GM12875 (cell line): ENCODE data around the gene CCDC88C.

ENCODE experiments used
- H3K4me3 ChIP-seq: one replicate; pipeline ENCODE4 v1.5.1; 2011; ENCODE audit warnings: low read depth, low read length, control low read depth
- TF ChIP-seq, protein P1 (sequence below): IDR thresholded peaks from 2 replicates; pipeline ENCODE4 v1.5.1; 2011; ENCODE audit warnings: low read depth, mild to moderate bottlenecking, control low read depth, inconsistent platforms, low read length, moderate library complexity, borderline replicate concordance; ENCODE audit not compliant: insufficient read depth

Gene CCDC88C

DNA sequence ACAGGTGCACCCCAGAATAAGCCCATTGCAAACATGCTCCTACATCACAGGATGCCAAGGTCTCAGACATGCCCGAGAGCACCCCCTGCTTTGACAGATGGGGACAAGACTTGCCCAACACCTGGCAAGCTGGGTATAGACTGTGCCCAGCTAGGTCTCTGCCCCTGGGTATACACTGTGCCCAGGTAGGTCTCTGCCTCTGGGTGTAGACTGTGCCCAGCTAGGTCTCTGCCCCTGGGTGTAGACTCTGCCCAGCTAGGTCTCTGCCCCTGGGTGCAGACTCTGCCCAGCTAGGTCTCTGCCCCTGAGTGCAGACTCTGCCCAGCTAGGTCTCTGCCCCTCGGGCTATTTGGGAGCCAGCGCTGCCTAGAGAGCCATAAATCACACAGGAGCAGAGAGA, 85.9 kb downstream of the CCDC88C start:
- TF ChIP-seq, protein P1, sequence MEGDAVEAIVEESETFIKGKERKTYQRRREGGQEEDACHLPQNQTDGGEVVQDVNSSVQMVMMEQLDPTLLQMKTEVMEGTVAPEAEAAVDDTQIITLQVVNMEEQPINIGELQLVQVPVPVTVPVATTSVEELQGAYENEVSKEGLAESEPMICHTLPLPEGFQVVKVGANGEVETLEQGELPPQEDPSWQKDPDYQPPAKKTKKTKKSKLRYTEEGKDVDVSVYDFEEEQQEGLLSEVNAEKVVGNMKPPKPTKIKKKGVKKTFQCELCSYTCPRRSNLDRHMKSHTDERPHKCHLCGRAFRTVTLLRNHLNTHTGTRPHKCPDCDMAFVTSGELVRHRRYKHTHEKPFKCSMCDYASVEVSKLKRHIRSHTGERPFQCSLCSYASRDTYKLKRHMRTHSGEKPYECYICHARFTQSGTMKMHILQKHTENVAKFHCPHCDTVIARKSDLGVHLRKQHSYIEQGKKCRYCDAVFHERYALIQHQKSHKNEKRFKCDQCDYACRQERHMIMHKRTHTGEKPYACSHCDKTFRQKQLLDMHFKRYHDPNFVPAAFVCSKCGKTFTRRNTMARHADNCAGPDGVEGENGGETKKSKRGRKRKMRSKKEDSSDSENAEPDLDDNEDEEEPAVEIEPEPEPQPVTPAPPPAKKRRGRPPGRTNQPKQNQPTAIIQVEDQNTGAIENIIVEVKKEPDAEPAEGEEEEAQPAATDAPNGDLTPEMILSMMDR = no peak
- no peak overlapping the region for H3K4me3 ChIP-seq

GRCh38 chr14:91330856-91331255, 86.8 kb downstream of the CCDC88C start:
- H3K4me3 ChIP-seq = no peak overlapping the region
- TF ChIP-seq, protein P1 = no peak

DNA sequence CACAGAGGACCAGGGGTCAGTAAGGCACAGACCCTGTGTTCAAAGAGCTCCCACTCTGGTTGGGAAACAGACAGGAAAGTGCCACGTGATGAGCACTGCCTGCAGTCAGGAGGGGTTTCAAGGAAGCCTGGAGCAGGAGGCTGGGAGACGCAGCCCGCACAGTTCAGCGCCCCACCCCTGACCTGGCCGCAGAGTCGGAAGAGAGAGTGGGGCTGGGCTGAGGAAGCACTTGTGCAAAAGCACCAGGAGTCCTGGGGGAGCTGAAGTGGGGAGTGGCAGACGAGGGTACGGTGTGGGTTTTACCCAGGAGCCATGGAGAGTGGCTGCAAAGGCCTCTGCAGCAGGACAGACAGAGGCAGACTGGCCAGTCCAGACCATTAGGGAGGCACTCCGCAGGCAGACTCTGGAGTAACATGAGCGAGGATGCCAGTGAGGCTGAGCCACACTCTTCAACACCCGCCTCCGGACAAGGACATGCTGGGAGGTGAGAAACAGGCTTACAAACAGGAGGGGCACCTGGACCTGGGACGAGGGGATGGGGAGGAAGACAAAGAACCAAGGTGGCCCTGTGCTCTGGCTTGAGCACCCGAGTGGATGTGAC, 87.4 kb downstream of the CCDC88C start:
- TF ChIP-seq, protein P1 = no peak
- H3K4me3 ChIP-seq = no peak overlapping the region

GRCh38 chr14:91329486-91330014, 88.1 kb downstream of the CCDC88C start:
- no peak overlapping the region for H3K4me3 ChIP-seq
- TF ChIP-seq, protein P1 = no peak

GRCh38 chr14:91328313-91329050, 89.1 kb downstream of the CCDC88C start:
- TF ChIP-seq, protein P1 = no peak
- no peak overlapping the region for H3K4me3 ChIP-seq

DNA sequence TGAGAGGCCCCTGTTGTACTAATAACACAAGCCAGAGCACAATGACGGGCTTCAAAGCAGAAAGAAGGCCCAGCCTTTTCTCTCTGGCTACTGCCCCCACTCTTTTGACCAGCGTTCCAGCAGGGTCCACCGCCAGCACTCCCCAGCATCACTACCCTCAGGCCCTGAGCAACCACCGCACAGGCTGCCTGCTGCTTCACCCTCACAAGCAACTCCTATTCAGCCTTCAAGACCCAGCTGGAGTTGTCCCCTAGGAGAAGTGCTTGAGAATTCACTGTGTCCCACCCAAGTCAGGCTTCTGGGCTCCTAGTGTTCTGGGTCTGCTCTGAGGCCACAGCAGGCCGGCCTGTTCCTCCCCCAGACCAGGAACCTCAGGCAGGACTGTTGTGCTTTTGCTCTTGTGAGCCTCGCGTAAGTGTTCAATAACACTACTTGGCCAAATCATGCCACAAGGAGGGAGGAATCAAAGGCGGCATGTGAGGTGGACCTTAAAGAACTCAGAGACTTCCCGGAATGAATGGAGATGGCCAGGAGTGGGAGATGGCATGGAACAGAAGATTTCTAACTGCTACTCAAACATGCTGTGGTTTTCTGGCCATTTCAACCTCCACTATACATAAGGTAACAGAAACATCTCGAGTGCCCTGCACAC, 89.8 kb downstream of the CCDC88C start:
- TF ChIP-seq, protein P1 = no peak
- no peak overlapping the region for H3K4me3 ChIP-seq
